Stimulated activated effector memory CD8-positive, alpha-beta T cell treated with anti-CD3 and anti-CD28 coated beads, Interleukin-12 subunit alpha, Interleukin-12 subunit beta, amount 100 ng/mL, for 72 hours (primary cell): Measurements from ENCODE around the gene DPP4.

Source experiments
- ATAC-seq: fragments of 150-1000 bp; cut with Tn5 transposase; 2 replicates; pipeline ENCODE4 v1.10.0; 2021
- DNase-seq, 2 donors: peaks; one replicate each; pipeline ENCODE4 v3.0.0; 2021 to 2022; ENCODE audit warnings: low spot score in 2 of 2
- H3K27ac Mint-ChIP-seq: one replicate; pipeline ENCODE4 v1.8.0; 2022; ENCODE audit warnings: mild to moderate bottlenecking, mixed read lengths
- H3K36me3 Mint-ChIP-seq: one replicate; pipeline ENCODE4 v1.8.0; 2022; ENCODE audit warnings: mild to moderate bottlenecking, mixed read lengths
- H3K4me1 Mint-ChIP-seq: one replicate; pipeline ENCODE4 v1.8.0; 2022; ENCODE audit warnings: mixed read lengths
- H3K4me3 Mint-ChIP-seq: one replicate; pipeline ENCODE4 v1.8.0; 2022; ENCODE audit warnings: mild to moderate bottlenecking, mixed read lengths
- H3K9me3 Mint-ChIP-seq: one replicate; pipeline ENCODE4 v1.8.0; 2022; ENCODE audit warnings: mixed read lengths

DPP4 gene

DNA sequence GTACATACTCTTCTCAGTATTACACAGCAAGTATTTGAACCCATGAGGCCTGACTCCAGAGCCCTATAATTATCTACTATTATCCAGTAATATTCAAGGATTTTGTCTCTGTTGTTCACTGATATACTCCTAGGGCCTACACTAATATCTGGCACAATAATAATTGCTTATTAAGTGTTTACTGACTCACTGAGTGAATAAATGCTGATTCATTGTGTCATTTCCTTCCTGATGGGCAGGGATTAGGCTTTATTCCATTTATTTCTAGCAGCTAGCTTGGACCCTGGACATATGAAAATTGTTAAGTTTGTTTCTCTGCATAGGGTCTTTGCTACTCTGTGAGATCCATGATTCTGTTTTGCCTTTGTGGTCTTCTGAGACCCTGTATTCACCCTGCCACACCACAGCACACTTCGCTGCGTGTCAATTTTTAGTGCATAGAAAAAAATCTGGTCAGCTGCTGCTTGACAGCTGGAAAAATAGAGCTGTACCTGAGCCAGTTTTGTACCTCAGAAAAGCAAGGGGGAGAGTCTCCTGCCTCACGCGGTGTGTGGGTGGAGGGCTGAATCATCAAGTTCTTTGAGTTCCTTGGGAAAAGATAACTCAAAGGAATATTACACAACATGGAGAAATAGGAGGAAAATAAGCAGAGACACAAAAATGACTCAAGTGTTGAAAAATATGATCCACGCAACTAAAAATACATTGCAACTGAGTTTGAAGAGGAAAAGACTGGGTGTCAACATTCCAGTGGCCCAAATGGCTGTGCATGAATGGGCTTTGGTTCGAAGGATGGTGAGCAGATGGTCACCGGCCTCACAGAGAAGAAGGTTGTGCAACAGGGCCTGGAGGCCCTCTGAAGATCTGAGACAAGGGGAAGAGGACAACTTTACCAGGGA is 18.9 kb upstream of the DPP4 start:
- Mint-ChIP-seq H3K36me3 (no peaks in the 10 kb centered on the region), H3K27ac (no peak overlapping the region)
- DNase-seq, result no peak

DNA sequence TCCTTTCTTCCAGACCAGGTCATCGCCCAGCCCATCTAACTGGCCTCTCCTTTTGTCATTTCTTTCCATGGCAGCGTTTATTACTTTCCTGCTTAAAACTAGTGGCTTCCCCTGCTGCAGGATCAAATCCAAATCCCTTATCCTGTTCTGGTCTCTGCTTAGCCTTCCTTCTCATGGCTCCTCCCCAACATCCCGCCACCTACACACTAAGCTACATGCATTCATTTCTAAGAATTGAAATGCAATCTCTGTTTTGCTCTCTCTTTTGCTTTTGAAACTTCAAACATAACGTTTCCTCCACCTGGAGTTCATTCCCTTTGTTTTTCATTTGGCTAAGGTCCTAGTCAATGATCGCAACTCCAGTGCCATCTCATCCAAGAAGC is 18.0 kb upstream of the DPP4 start:
- H3K4me1 Mint-ChIP-seq, result peaks cover 9% of the 10 kb centered on the region
- ATAC-seq (no peak), DNase-seq (no peak)
- H3K9me3 Mint-ChIP-seq, result no peaks in the 10 kb centered on the region
- no peaks in the 10 kb centered on the region for H3K36me3 Mint-ChIP-seq
- no peak overlapping the region for H3K27ac Mint-ChIP-seq
- no peak overlapping the region for H3K4me3 Mint-ChIP-seq

More for the DNA sequence above, 18.9 kb upstream of the DPP4 start:
- no peak for ATAC-seq
- Mint-ChIP-seq H3K9me3 (no peaks in the 10 kb centered on the region), H3K4me1 (peaks cover 9% of the 10 kb centered on the region), H3K4me3 (no peak overlapping the region)

DNA sequence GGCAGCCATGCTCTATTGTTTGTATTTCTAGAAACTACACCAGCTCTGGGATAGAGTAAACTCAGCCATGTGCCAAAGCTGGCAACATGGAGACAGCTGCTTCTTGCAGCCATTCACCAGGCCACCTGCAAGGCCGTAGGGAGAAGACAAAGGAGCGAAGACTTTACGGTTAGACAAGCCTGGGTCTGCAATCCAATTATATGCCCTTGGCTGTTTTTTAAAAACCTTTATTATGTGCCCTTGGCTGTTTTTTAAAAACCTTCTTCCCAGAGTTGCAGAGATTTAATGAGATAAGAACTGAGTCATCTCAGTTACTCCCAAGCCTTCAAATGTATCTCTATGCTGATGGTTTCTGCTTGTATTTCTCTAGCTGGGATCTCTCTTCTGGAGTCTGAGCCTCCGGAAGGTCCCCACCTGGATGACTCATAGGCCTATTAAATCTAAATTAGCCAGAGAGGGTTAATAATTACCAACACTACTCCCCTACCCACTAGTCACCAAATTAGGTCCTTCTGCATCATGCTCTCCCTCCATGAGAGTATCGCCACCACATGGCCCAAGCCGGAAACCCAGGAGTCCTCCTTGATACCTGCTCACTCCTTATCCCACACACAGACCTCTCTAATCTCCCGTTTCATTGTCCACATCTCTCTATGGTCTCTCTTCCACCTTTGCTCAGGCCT is 17.5 kb upstream of the DPP4 start:
- Mint-ChIP-seq H3K36me3 (no peaks in the 10 kb centered on the region), H3K4me1 (peaks cover 9% of the 10 kb centered on the region), H3K4me3 (no peak overlapping the region), H3K9me3 (no peaks in the 10 kb centered on the region), H3K27ac (no peak overlapping the region)
- ATAC-seq (peak; percentile 42), DNase-seq (no peak)

DNA sequence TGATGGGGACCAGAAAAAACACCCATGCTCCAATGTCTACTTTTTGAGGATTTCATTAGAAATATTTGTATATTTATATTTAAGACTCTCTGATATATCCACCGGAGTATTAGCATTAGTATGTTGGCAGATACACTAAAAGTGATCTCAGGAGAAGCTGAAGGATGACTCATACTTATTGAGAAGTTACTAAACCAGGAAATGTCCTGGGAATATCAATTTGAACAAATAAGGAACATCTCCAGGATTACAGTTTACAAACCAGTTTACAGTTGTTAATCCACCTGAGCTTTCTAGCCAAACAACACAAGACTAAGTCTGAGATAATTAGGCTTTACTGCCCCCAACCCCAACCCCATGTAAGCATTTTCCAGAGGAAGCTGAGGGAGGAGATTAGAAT is 16.1 kb upstream of the DPP4 start:
- DNase-seq (no peak), ATAC-seq (no peak)
- peaks cover 9% of the 10 kb centered on the region for H3K4me1 Mint-ChIP-seq
- no peak overlapping the region for H3K4me3 Mint-ChIP-seq
- H3K9me3 Mint-ChIP-seq, result no peaks in the 10 kb centered on the region
- no peak overlapping the region for H3K27ac Mint-ChIP-seq
- H3K36me3 Mint-ChIP-seq, result no peaks in the 10 kb centered on the region

DNA sequence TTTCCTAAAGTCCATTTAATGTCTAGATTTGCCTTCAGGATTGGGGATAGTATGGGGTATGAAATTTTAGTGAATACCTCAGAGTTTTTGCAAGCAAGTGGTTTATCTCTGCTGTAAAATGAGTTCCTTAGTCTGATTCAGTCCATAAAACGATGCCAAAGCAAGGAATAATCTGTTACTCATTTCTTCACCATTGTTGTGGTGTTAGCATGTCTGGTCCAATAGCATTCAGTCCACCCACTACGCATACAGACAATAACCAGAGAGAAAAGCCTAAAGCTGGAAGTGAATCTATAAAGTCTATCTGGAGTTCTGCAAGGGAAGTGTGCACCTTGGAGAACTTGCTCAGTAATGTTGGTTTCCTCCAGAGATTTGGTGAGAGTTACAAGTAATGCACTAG is 12.9 kb upstream of the DPP4 start:
- H3K27ac Mint-ChIP-seq, result no peak overlapping the region
- DNase-seq, result no peak
- H3K4me3 Mint-ChIP-seq, result no peak overlapping the region
- H3K36me3 Mint-ChIP-seq, result no peaks in the 10 kb centered on the region
- H3K9me3 Mint-ChIP-seq, result no peaks in the 10 kb centered on the region
- H3K4me1 Mint-ChIP-seq, result peaks cover 4% of the 10 kb centered on the region
- no peak for ATAC-seq

DNA sequence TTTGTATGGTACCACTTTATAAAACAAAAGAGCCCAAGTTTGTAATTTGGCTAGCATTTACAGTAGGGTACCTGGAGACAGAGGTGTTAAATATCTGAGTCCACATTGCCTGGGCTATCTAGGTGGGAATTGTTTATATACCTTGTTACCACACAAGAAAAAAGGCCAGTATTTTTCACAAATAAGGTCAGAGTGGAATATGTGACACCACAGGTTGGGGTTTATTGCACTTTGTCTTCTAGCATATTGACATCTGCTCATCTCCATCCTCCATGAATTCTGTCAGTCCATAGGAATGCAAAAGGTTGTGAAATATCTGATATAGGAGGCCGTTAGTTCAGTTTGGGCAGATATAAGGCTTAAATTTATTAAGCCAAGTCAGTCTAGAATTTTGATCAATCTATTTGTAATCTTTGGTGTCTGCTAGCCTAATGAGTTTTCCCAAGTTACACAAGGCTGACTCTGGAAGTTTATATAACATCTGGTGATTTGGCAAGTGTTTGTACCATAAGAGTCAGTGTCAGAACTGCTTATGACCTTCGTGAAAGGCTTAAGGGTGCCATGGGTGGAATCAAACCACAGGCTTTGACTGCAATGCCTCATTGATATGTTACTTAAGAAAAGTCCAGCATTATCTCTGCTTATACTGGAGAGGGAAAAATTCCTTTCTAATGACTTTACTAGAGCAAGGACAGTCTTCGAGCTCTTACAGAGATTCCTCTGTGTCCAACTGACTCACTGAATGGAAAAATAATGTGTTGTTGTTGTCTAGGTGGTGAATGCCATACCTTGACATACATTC is 11.3 kb upstream of the DPP4 start:
- H3K27ac Mint-ChIP-seq, result no peak overlapping the region
- no peak for DNase-seq
- H3K36me3 Mint-ChIP-seq, result no peaks in the 10 kb centered on the region
- H3K4me1 Mint-ChIP-seq, result no peaks in the 10 kb centered on the region
- no peaks in the 10 kb centered on the region for H3K9me3 Mint-ChIP-seq
- no peak for ATAC-seq
- no peak overlapping the region for H3K4me3 Mint-ChIP-seq

DNA sequence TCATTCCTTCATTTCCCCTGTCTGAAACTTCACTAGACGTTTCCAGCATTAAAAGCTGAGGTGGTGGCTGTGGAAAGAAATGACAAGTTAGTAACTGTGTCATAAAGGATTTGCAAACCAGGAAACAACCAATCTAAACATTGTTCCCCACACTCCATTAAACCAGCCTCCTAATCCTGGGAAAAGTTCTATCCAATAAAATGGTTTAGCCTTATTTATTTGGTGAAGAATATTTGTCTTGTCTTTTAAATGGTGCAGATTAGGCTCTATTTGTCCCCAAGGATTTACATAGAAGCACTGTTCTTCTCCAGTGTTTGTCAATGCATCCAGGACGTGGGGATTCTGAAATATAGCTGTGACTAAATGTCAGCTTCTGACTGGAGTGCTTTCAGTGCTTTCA is 10.5 kb upstream of the DPP4 start:
- no peaks in the 10 kb centered on the region for H3K9me3 Mint-ChIP-seq
- no peak for DNase-seq
- H3K4me3 Mint-ChIP-seq, result no peak overlapping the region
- no peaks in the 10 kb centered on the region for H3K4me1 Mint-ChIP-seq
- no peak overlapping the region for H3K27ac Mint-ChIP-seq
- H3K36me3 Mint-ChIP-seq, result no peaks in the 10 kb centered on the region
- no peak for ATAC-seq

DNA sequence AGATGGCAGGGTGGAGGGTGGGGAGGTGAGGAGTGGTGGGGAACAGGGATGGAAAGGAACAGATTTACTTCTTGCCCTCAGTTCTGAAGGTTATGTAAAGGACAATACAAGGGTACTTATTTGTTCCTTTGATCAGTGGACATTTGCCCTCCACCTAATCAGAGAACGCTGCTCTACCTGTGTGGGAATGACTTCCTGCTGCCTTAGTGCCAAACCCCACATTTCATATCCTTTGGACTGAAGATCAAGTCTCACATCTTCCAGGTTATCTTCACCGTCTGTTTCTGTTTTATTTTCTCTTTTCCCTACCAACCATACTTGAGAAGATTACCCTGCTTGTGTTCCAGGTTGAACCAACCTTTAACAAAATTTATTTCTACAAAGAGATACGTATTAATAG is 8.7 kb upstream of the DPP4 start:
- Mint-ChIP-seq H3K4me1 (no peaks in the 10 kb centered on the region), H3K4me3 (no peak overlapping the region), H3K36me3 (no peaks in the 10 kb centered on the region), H3K27ac (no peak overlapping the region), H3K9me3 (peaks cover 4% of the 10 kb centered on the region)
- DNase-seq (no peak), ATAC-seq (no peak)

DNA sequence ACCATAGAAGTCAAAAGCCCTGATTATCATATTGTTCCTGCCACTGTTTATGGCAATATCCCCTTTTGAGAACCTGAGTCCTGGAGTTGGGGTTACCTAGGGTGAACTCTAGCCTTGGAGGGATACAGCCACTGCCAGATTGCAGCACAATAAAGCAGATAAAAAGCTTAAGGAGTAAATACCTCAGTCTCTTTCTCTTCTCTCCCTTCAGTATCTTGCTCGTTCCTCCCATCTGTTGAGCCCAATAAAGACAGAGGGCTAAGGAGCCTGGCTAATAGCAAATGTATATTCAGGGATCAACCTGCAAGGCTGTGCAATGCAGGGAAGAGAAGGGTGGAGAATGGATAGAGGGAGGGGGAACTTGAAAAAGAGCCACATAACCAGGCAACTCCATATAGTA is 8.0 kb upstream of the DPP4 start:
- no peaks in the 10 kb centered on the region for H3K36me3 Mint-ChIP-seq
- peaks cover 6% of the 10 kb centered on the region for H3K9me3 Mint-ChIP-seq
- DNase-seq (no peak), ATAC-seq (no peak)
- H3K27ac Mint-ChIP-seq, result no peak overlapping the region
- H3K4me1 Mint-ChIP-seq, result no peaks in the 10 kb centered on the region
- no peak overlapping the region for H3K4me3 Mint-ChIP-seq

DNA sequence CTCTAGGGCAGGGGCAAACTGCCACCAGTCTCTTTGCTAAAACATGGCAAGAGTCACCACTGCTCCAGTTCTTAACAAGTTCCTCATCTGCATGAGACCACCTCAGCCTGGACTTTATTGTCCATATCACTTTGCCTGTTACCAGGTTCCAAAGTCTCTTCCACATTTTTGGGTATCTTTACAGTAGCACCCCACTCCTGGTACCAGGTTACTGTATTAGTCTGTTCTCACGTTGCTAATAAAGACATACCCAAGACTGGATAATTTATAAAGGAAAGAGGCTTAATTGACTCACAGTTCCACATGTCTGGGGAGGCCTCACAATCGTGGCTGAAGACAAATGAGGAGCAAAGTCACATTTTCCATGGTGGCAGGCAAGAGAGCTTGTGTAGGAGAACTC is 5.5 kb upstream of the DPP4 start:
- Mint-ChIP-seq H3K27ac (no peak overlapping the region), H3K4me1 (peaks cover 15% of the 10 kb centered on the region), H3K36me3 (no peaks in the 10 kb centered on the region), H3K9me3 (peaks cover 6% of the 10 kb centered on the region), H3K4me3 (no peak overlapping the region)
- no peak for ATAC-seq
- no peak for DNase-seq

DNA sequence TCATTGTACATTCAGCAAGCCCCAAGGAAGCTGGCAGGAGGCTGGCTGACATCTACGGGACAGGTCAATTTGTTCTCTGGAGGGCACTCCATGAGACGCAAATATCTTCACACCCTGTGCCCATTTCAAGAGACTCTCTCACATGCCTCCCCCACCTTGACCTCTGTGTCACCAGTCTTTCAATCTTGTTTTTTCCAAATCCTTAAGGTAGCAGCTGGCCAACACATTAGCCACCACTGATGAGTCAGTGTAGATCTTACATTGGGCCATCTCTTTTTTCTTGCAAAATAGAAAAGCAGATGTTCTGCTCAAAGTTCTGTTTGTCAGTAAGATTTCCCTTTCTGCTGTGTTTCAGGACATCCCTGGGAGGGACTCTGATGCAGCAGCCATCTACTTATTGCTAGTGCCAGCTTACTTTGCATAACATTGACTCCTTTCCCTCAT is 1.7 kb upstream of the DPP4 start:
- peak overlapping the region; percentile 32 for H3K27ac Mint-ChIP-seq
- peaks cover 13% of the 10 kb centered on the region for H3K36me3 Mint-ChIP-seq
- no peak for DNase-seq
- peak overlapping the region; percentile 91 for H3K4me3 Mint-ChIP-seq
- peaks cover 40% of the 10 kb centered on the region for H3K4me1 Mint-ChIP-seq
- H3K9me3 Mint-ChIP-seq, result peaks cover 6% of the 10 kb centered on the region
- no peak for ATAC-seq

DNA sequence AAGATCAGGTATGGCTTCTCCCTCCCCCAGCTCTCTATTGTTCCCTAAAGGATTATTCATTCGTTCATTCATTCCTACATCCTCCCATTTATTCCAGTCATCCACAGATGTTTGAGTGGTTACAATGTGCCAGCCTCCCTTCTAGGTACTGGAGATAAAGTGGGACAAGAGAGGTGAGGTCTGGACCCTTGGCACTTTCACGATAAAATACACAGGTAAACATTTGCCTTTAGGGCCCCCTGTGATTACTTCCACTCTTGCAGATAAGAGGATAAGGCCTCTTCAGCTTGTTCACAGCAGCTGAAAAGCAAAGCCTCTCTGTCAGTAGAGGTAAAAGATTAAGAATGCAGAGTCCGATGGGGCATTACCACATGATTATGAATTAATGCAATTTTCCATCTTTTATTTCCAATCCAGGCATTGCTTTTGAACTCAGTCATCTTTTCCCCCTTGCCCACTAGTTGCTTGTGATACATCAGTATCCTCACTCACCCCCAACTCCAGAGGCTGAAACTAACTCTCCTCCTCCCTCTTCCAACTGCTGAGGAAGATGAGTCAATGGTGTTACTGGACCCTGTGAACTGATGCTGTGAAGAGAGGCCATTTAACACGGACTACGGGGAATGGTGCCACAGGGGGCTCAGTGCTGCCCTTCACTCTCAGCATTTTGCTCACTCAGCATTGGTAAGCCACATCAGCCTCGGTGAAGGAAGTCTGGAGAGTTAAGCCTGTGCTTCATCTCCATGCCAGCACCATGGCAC is 1.1 kb upstream of the DPP4 start:
- peaks cover 46% of the 10 kb centered on the region for H3K4me1 Mint-ChIP-seq

DNA sequence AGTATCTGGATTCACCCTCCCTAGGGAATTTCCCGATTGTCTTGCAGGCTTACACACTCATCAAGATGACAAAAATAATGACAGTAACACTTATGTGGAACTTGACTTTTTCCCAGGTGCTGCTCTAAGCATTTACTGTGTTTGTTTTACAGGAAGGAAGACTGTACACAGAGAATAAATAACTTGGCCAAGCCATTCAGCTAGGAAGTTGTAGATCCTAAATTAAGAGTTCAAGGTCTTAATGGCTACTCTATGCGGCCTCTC is 549 bp upstream of the DPP4 start:
- Mint-ChIP-seq H3K4me3 (peak overlapping the region; percentile 91), H3K9me3 (peaks cover 6% of the 10 kb centered on the region), H3K27ac (peak overlapping the region; percentile 90), H3K36me3 (peaks cover 22% of the 10 kb centered on the region), H3K4me1 (peaks cover 48% of the 10 kb centered on the region)
- ATAC-seq (no peak), DNase-seq (no peak)

More for the DNA sequence above, 1.1 kb upstream of the DPP4 start:
- DNase-seq (no peak), ATAC-seq (no peak)
- peaks cover 6% of the 10 kb centered on the region for H3K9me3 Mint-ChIP-seq
- peaks cover 19% of the 10 kb centered on the region for H3K36me3 Mint-ChIP-seq
- peak overlapping the region; percentile 32 for H3K27ac Mint-ChIP-seq
- peak overlapping the region; percentile 91 for H3K4me3 Mint-ChIP-seq

DNA sequence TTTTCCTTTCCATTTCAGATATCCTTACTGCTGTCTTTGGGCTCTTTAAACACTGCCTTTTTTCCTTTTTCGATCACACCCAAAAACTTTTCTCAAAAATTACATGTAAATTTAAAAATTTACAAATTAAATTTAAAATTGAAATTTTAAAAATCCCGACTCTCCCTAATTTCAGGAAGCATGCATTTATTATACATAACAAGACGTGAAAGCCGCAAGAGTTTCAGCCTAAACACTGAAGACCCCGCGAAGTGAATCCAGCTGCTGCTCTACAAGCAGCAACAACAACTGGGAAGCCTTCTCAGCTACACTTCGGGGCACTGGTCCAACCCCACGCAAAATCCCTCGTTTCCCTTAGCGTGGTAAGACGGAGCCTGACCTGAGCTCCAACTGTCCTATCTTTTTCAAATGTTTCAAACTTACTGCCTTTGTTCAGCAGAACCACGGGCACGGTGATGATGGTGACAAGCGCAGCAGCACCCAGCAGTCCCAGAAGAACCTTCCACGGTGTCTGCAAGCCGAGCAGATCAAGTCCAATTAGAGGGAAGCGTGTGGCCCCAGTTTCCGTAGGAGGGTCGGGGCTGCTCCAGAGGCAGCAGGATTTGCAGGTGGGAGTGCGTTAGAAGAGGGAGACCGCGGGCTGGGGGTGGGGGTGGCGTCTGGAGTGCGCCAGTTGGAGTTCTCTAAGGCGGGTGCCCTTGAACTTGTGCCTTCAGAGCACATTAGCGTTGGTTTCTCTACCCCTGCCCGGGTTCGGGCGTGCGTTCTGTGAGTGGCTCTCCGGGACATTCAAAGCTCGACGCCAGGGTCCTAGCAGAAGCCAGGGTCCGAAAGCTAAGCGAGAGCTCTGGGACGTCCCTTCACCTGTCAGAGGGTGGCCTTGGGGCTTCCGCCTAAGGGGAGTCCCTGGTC is 783 bp downstream of the DPP4 start:
- Mint-ChIP-seq H3K9me3 (peaks cover 5% of the 10 kb centered on the region), H3K27ac (peak overlapping the region; percentile 90), H3K4me3 (peak overlapping the region; percentile 91), H3K36me3 (peaks cover 27% of the 10 kb centered on the region), H3K4me1 (peaks cover 53% of the 10 kb centered on the region)
- ATAC-seq (peak; percentile 14), DNase-seq (peak in 1 of 2 donors; percentile 58)
